Measurements from ENCODE around the gene YDJC. TPM values are rescaled to one million over a fixed set of nuclear protein-coding genes. Genes with fewer than 3 reads are reported as not detected.

Gene YDJC
- total and polyA plus RNA-seq, 2 of the 13 experiments (the other 11 are each of a cell fraction or from before 2014, with no cell fraction given), result 15.3 to 32.0 TPM

DNA sequence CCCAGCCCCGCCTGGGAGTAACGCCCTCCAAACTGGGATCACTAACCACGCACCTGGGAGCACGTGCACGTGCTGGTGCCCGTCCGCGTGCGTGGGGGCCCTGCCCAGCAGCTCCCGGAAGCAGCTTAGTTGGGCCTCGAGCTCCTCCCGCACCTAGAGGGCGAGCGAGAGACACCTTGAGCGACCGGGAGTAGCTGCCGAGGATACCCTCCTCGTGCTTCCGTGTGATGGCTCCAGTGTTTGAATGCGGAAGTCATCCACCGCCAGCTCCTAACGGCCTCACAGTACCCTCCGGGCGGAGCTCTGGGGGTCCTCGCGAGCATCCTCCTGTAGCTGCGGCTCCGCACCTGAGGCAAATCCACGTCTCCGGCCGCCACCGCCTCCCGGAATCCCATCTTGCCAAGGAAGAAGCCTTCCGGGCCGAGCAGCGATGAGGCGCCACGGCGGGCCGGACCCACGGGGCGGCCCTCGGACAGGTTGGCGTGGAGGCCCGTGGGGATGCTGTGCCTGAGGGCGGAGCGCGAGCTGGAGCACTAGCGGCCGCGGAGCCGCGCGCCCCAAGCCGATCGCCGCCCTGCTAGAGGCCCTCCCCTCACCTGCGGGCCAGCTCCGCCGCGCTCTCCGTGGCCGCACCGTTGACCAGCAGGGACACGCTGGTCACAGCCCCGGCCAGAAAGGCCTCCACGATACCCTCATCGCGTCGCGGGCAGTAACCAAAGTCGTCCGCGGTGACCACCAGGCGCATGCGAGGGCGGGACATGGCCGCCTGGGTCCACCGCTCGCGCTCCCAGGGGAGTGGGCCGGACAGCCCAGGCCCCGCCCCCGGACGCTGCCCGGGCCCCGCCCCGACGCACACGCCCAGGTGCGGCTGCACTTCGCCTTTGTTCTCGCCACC lies at the start of gene YDJC (continued):
- TF ChIP-seq, protein P1, sequence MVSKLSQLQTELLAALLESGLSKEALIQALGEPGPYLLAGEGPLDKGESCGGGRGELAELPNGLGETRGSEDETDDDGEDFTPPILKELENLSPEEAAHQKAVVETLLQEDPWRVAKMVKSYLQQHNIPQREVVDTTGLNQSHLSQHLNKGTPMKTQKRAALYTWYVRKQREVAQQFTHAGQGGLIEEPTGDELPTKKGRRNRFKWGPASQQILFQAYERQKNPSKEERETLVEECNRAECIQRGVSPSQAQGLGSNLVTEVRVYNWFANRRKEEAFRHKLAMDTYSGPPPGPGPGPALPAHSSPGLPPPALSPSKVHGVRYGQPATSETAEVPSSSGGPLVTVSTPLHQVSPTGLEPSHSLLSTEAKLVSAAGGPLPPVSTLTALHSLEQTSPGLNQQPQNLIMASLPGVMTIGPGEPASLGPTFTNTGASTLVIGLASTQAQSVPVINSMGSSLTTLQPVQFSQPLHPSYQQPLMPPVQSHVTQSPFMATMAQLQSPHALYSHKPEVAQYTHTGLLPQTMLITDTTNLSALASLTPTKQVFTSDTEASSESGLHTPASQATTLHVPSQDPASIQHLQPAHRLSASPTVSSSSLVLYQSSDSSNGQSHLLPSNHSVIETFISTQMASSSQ (IDR thresholded peaks at IDR 0.05; ENCODE audit: low read depth), result 0 out of 2 replicates have a peak, but pooled peaks have one; percentile 27
- TF ChIP-seq, protein P1 (CRISPR knock-in tag; IDR thresholded peaks at IDR 0.05; ENCODE audit: borderline replicate concordance), result peak; percentile 79
- peak; percentile 85; the same call in 1 of the 2 replicates for TF ChIP-seq ZNF704 (CRISPR knock-in tag; IDR thresholded peaks at IDR 0.05; ENCODE audit: borderline replicate concordance)
- 0 out of 2 replicates have a peak, but pooled peaks have one; percentile 29 for TF ChIP-seq U2AF2 (IDR thresholded peaks at IDR 0.05; ENCODE audit: low read depth, low read length)
- TF ChIP-seq ATF5 (CRISPR knock-in tag; IDR thresholded peaks at IDR 0.05; ENCODE audit: low read depth), result peak; percentile 68; the same call in 1 of the 2 replicates
- peak; percentile 31; the same call in 1 of the 2 replicates for TF ChIP-seq PAXIP1 (CRISPR knock-in tag; conservative IDR thresholded peaks at IDR 0.05)
- TF ChIP-seq HHEX (CRISPR knock-in tag; IDR thresholded peaks at IDR 0.05), result no peak
- peak; percentile 46; the same call in 1 of the 2 replicates for TF ChIP-seq ZNF788 (CRISPR knock-in tag; IDR thresholded peaks at IDR 0.05; ENCODE audit: borderline replicate concordance)
- TF ChIP-seq ZNF276 (CRISPR knock-in tag; IDR thresholded peaks at IDR 0.05; ENCODE audit: low read depth), result peak; percentile 86; the same call in 1 of the 2 replicates
- TF ChIP-seq ZNF292 (CRISPR knock-in tag; IDR thresholded peaks at IDR 0.05; ENCODE audit: borderline replicate concordance, low read depth), result no peak
- TF ChIP-seq HNRNPLL (IDR thresholded peaks at IDR 0.05; ENCODE audit: low read depth, low read length, poor library complexity, severe bottlenecking), result peak; percentile 30
- TF ChIP-seq KDM2A (CRISPR knock-in tag; IDR thresholded peaks at IDR 0.05; ENCODE audit: borderline replicate concordance, low read depth), result peak; percentile 86
- TF ChIP-seq PAX8 (CRISPR knock-in tag; IDR thresholded peaks at IDR 0.05; ENCODE audit: borderline replicate concordance), result 0 out of 2 replicates have a peak, but pooled peaks have one; percentile 92
